Parathyroid adenoma (tissue), 2 donors: ENCODE data around the gene ANKRD33B.

Experiments used
- H2AFZ ChIP-seq: fragments of 300-600 bp; sonication (generic); one replicate; pipeline ENCODE4 v1.7.0; 2017; ENCODE audit warnings: antibody characterized with exemption, mild to moderate bottlenecking
- H3K27ac ChIP-seq: fragments of 300-600 bp; sonication (generic); one replicate; pipeline ENCODE4 v1.7.0; 2017
- H3K27me3 ChIP-seq: fragments of 300-600 bp; sonication (generic); one replicate; pipeline ENCODE4 v1.7.0; 2017; ENCODE audit warnings: low read length; ENCODE audit not compliant: control insufficient read depth, insufficient read depth
- H3K36me3 ChIP-seq: fragments of 300-600 bp; sonication (generic); one replicate; pipeline ENCODE4 v1.7.0; 2017; ENCODE audit warnings: low read length; ENCODE audit not compliant: control insufficient read depth, insufficient read depth
- H3K4me1 ChIP-seq: fragments of 300-600 bp; sonication (generic); one replicate; pipeline ENCODE4 v1.7.0; 2017; ENCODE audit warnings: control low read depth
- H3K4me2 ChIP-seq: fragments of 300-600 bp; sonication (generic); one replicate; pipeline ENCODE4 v1.7.0; 2017; ENCODE audit warnings: low read length
- H3K4me3 ChIP-seq: fragments of 300-600 bp; sonication (generic); one replicate; pipeline ENCODE4 v1.7.0; 2017; ENCODE audit warnings: low read depth, low read length
- H3K79me2 ChIP-seq: fragments of 300-600 bp; sonication (generic); one replicate; pipeline ENCODE4 v1.7.0; 2017; ENCODE audit warnings: control low read depth
- H3K9ac ChIP-seq: fragments of 300-600 bp; sonication (generic); one replicate; pipeline ENCODE4 v1.7.0; 2017; ENCODE audit warnings: mild to moderate bottlenecking
- H3K9me3 ChIP-seq: fragments of 300-600 bp; sonication (generic); one replicate; pipeline ENCODE4 v1.7.0; 2017; ENCODE audit warnings: low read length; ENCODE audit not compliant: control insufficient read depth
- TF ChIP-seq, protein P1 (sequence below): fragments of 300-600 bp; sonication (generic); IDR thresholded peaks from one replicate; pipeline ENCODE4 v1.7.0; 2017; ENCODE audit warnings: antibody characterized with exemption, mild to moderate bottlenecking
- donor health status: primary hyperparathyroidism.

Gene ANKRD33B

GRCh38 chr5:10653751-10654400 is 90.0 kb downstream of the ANKRD33B start:
- no peak overlapping the region for H3K4me3 ChIP-seq
- H3K4me2 ChIP-seq: no peak overlapping the region
- no peaks in the 10 kb centered on the region for H3K4me1 ChIP-seq
- H3K9me3 ChIP-seq: no peaks in the 10 kb centered on the region
- TF ChIP-seq, protein P1, sequence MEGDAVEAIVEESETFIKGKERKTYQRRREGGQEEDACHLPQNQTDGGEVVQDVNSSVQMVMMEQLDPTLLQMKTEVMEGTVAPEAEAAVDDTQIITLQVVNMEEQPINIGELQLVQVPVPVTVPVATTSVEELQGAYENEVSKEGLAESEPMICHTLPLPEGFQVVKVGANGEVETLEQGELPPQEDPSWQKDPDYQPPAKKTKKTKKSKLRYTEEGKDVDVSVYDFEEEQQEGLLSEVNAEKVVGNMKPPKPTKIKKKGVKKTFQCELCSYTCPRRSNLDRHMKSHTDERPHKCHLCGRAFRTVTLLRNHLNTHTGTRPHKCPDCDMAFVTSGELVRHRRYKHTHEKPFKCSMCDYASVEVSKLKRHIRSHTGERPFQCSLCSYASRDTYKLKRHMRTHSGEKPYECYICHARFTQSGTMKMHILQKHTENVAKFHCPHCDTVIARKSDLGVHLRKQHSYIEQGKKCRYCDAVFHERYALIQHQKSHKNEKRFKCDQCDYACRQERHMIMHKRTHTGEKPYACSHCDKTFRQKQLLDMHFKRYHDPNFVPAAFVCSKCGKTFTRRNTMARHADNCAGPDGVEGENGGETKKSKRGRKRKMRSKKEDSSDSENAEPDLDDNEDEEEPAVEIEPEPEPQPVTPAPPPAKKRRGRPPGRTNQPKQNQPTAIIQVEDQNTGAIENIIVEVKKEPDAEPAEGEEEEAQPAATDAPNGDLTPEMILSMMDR: no peak
- no peaks in the 10 kb centered on the region for H3K79me2 ChIP-seq
- H3K27me3 ChIP-seq: no peaks in the 10 kb centered on the region
- no peak overlapping the region for H3K9ac ChIP-seq
- no peaks in the 10 kb centered on the region for H3K36me3 ChIP-seq
- H3K27ac ChIP-seq: no peak overlapping the region
- no peak overlapping the region for H2AFZ ChIP-seq

- Histone ChIP-seq H3K9ac (no peak overlapping the region), H3K4me1 (no peaks in the 10 kb centered on the region), H3K4me2 (no peak overlapping the region), H3K4me3 (no peak overlapping the region), H3K27ac (no peak overlapping the region), H2AFZ (no peak overlapping the region), H3K27me3 (no peaks in the 10 kb centered on the region), H3K36me3 (no peaks in the 10 kb centered on the region), H3K9me3 (no peaks in the 10 kb centered on the region), H3K79me2 (no peaks in the 10 kb centered on the region)
- TF ChIP-seq, protein P1: no peak
Measured at GRCh38 chr5:10654566-10654965, 90.7 kb downstream of the ANKRD33B start.

DNA sequence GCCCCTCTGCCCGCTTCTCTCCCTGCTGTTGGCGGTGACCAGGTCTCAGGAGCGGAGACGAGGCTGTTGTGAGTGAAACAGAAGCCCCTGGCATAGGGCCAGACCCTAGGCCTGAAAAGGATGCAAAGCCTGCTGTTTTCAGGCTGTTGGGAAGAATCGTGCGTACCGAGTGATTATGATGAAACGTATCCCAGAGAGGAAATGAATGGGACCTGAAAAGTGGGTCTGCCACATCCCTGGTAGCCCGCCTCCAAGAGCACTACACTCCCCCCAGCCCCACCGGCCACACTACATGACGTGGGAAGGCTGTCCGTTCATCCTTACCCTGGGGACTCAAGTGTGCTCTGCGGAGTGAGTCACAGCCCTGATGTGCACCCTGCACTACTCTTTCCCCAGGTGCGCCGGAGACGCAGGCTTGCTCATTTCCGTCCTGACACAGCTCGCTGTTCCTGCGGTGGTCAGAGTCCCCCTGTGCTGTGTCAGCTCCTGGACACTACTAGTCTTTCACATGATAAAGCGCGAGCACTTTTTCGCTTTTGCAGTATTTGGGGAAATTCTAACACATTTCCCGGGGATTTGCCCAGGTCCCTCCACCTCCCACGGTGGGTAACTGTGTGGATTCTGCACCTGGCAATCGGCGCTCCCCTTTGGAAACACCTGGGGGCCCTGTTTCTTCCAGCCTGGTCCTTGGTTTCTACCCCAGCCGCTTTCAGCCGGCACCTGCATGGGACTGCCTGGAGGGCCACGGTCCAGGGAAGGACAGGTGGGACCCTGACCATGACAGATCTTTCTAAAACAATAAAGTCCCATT is 91.5 kb downstream of the ANKRD33B start:
- H3K27ac ChIP-seq: no peak overlapping the region
- no peaks in the 10 kb centered on the region for H3K9me3 ChIP-seq
- H3K4me3 ChIP-seq: no peak overlapping the region
- no peaks in the 10 kb centered on the region for H3K4me1 ChIP-seq
- H3K27me3 ChIP-seq: no peaks in the 10 kb centered on the region
- no peak overlapping the region for H3K4me2 ChIP-seq
- TF ChIP-seq, protein P1: no peak
- H3K36me3 ChIP-seq: no peaks in the 10 kb centered on the region
- H3K79me2 ChIP-seq: no peaks in the 10 kb centered on the region
- no peak overlapping the region for H2AFZ ChIP-seq
- H3K9ac ChIP-seq: no peak overlapping the region

DNA sequence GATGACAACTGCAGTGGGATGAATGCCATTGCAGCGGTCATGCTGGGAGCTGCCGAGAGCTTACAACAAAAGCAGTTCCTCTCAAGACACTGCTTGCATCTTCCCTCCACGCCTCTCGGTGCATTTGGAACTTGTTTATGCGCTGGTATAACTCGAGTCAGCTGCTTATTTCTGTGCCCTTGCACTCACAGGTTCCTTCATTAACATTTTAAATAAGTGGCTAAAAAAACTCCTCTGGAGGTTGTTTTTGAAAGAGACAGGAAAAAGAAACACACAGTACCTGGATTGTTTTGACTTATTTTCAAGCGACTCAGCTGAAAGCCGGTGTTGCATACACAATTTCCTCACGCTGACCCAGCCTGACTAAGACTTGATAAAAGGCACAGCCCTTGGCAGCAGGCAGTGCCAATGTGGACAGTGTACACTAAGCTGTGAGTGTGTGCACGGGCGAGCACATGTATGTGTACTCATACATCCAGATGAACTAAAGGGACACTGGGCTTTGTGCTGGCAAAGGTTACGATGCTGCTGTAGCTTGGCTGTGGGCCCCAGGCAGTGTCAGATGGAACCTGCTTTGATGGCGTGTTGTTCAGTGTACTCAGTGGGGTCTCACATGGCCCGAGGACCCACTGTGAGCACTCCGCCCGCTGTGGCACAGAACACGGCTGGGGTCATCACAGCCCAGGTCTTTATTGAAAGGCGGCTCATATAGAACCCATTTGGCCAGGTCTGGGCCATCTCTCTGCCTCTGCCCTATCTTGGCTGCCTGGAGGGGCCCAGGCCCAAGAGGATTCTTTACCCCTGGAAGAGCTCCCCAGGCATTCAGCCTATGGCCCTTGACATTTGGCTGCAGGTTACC is 92.3 kb downstream of the ANKRD33B start:
- Histone ChIP-seq H3K27ac (no peak overlapping the region), H3K79me2 (no peaks in the 10 kb centered on the region), H3K9ac (no peak overlapping the region), H3K27me3 (no peaks in the 10 kb centered on the region), H3K36me3 (no peaks in the 10 kb centered on the region), H3K4me2 (no peak overlapping the region), H3K4me1 (no peaks in the 10 kb centered on the region), H3K4me3 (no peak overlapping the region), H3K9me3 (no peaks in the 10 kb centered on the region), H2AFZ (no peak overlapping the region)
- TF ChIP-seq, protein P1: no peak
